Type B pancreatic cell (in vitro differentiated cells): Measurements from ENCODE around the gene FDPS. TPM values are rescaled to one million over a fixed set of nuclear protein-coding genes. Genes with fewer than 3 reads are reported as not detected.
"Not testable (repeated sequence)": the region's sequence is repeated elsewhere in the genome, so short reads cannot be mapped to it uniquely, and the experiment has no call there.

Source experiments
- DNase-seq: peaks from one replicate; pipeline ENCODE4 v3.0.0; 2021; ENCODE audit warnings: mixed read lengths; ENCODE audit not compliant: unreplicated experiment; ENCODE audit errors: extremely low spot score
- H3K27ac Mint-ChIP-seq: 2 replicates; pipeline ENCODE4 v1.8.0; 2021; ENCODE audit warnings: mild to moderate bottlenecking, mixed read lengths
- H3K27me3 Mint-ChIP-seq: 2 replicates; pipeline ENCODE4 v1.8.0; 2021; ENCODE audit warnings: mixed read lengths
- H3K36me3 Mint-ChIP-seq: 2 replicates; pipeline ENCODE4 v1.8.0; 2021; ENCODE audit warnings: mixed read lengths
- H3K4me1 Mint-ChIP-seq: one replicate; pipeline ENCODE4 v1.8.0; 2021; ENCODE audit warnings: mixed read lengths; ENCODE audit not compliant: unreplicated experiment
- H3K4me3 Mint-ChIP-seq: 2 replicates; pipeline ENCODE4 v1.8.0; 2021; ENCODE audit warnings: mild to moderate bottlenecking, mixed read lengths
- H3K9me3 Mint-ChIP-seq: 2 replicates; pipeline ENCODE4 v1.8.0; 2021; ENCODE audit warnings: mixed read lengths
- CTCF ChIP-seq: fragments of 200-600 bp; sonication (generic); conservative IDR thresholded peaks from 2 replicates; pipeline ENCODE4 v1.5.0; 2021; ENCODE audit warnings: antibody characterized with exemption, mild to moderate bottlenecking
- total RNA-seq: library from RNA; stranded (reverse); gene quantifications from 2 replicates; pipeline ENCODE4 v1.2.1, GENCODE V29; 2021; ENCODE audit warnings: low replicate concordance

Gene FDPS
- total RNA-seq, 1 donor from 2014 or later, result 183 TPM

GRCh38 chr1:155287987-155288543, 20.6 kb upstream of the FDPS start:
- H3K4me3 Mint-ChIP-seq, result no peak overlapping the region

GRCh38 chr1:155291006-155291405, 17.7 kb upstream of the FDPS start:
- H3K9me3 Mint-ChIP-seq, H3K27ac Mint-ChIP-seq, DNase-seq, H3K27me3 Mint-ChIP-seq, H3K4me3 Mint-ChIP-seq, H3K36me3 Mint-ChIP-seq, H3K4me1 Mint-ChIP-seq: not testable (repeated sequence)

More at GRCh38 chr1:155287987-155288543, 20.6 kb upstream of the FDPS start:
- no peaks in the 10 kb centered on the region for H3K9me3 Mint-ChIP-seq
- H3K27ac Mint-ChIP-seq, result no peak overlapping the region
- peaks cover 5% of the 10 kb centered on the region for H3K36me3 Mint-ChIP-seq
- DNase-seq, result no peak
- H3K27me3 Mint-ChIP-seq, result peaks cover 3% of the 10 kb centered on the region
- no peaks in the 10 kb centered on the region for H3K4me1 Mint-ChIP-seq
- TF ChIP-seq CTCF, result no peak

DNA sequence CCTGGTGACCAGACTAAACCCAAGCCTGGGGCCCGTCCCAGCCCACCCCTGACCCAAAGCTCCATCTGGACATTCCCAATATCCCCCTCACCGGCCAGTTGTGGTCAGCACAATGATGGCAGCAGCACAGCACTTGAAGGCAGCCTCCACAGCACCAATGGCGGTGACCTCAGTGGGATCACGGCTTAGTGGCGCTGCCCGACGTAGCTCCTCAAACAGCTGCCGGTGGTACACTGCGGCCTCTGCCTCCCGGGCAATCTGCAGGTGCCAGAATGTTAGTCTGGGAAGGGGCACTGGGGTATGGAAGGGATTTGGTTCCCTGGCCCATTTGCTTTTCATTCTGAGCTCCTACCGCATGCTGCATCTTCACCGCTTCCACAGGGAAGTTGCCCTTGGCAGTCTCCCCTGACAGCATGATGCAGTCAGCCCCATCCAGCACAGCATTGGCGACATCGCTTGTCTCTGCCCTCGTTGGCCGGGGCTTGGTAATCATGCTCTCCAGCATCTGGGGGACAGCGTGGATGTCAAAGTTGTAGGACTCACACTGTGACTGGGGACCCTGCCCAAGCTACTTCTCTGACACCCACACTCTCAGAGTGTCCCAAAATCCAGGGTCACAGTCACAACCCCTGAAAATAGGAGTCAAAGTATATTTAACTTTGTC, 15.4 kb upstream of the FDPS start:
- H3K27me3 Mint-ChIP-seq, result peaks cover 12% of the 10 kb centered on the region
- H3K4me3 Mint-ChIP-seq, result no peak overlapping the region
- H3K36me3 Mint-ChIP-seq, result peaks cover 5% of the 10 kb centered on the region
- no peak overlapping the region for H3K27ac Mint-ChIP-seq
- TF ChIP-seq CTCF, result no peak
- no peaks in the 10 kb centered on the region for H3K4me1 Mint-ChIP-seq
- no peaks in the 10 kb centered on the region for H3K9me3 Mint-ChIP-seq
- no peak for DNase-seq

DNA sequence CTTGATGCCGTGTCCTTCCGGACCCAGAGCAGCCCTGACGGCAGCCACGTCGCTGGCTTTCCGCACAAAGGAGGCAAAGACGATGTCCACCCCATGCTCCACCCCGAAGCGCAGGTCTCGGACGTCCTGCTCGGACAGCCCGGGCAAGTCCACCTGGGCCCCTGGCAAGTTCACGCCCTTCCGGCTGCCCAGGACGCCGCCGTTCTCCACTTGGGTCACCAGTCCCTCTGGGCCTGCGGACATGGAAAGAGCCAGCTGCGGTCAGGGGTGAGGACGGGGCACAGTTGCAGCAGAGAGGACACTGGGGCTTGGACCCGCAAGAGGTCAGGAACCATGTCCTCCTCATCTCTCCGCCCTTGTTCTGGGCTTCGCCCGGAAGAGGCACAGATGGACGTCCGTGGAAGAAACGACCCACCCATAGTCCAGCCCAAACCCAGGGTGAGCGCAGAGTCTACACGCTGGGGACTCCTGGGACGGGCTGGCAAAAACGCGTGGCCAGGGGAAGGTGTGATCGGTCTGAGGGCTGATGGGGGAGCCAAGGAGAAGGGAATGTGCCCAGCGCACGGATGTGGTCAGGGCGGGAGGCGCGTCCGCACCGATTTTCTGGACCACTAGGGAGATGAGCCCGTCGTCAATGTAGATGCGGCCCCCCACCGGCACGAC, 14.0 kb upstream of the FDPS start:
- H3K27me3 Mint-ChIP-seq, result peaks cover 12% of the 10 kb centered on the region
- H3K9me3 Mint-ChIP-seq, result no peaks in the 10 kb centered on the region
- no peaks in the 10 kb centered on the region for H3K36me3 Mint-ChIP-seq
- H3K4me1 Mint-ChIP-seq, result no peaks in the 10 kb centered on the region
- no peak overlapping the region for H3K4me3 Mint-ChIP-seq
- DNase-seq, result no peak
- TF ChIP-seq CTCF, result no peak
- no peak overlapping the region for H3K27ac Mint-ChIP-seq

DNA sequence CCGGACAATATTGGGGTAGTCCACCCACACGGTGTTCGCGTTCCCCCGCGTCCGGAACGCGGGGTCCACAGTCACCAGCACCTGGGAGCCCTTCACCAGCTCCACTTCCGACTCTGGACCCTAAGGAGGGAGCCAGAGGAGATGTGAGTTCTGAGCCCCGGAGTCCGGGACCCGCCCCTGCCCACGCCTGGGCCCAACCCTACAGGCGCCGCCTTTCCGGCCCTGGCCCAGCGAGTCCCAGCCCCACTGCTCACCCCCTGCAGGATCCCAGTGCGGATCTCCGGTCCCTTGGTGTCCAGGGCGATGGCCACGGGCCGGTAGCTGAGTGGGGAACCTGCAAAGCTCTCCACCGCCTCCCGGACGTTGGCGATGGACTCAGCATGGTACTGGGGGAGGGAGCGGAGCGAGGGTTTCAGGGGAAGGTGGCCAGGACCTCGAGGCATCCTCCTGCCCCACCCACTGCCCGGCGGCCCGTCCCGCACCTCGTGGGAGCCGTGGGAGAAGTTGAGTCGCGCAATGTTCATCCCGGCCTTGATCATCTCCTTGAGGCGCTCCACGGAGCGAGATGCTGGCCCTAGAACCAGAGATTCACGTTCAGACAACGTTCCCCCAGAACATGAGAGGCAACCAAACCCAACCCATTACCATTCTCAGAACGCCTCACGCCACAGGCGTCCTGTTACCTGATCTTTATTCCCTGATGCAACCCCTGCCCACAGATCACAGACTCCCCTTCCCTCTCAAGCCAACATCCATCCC, 13.3 kb upstream of the FDPS start:
- TF ChIP-seq CTCF, result no peak
- Mint-ChIP-seq H3K27me3 (peaks cover 12% of the 10 kb centered on the region), H3K4me1 (no peaks in the 10 kb centered on the region), H3K36me3 (no peaks in the 10 kb centered on the region), H3K4me3 (no peak overlapping the region), H3K9me3 (no peaks in the 10 kb centered on the region), H3K27ac (no peak overlapping the region)
- no peak for DNase-seq

- Mint-ChIP-seq H3K4me3 (no peak overlapping the region), H3K27ac (no peak overlapping the region), H3K4me1 (no peaks in the 10 kb centered on the region), H3K27me3 (peaks cover 12% of the 10 kb centered on the region), H3K9me3 (no peaks in the 10 kb centered on the region), H3K36me3 (no peaks in the 10 kb centered on the region)
- no peak for DNase-seq
- no peak for TF ChIP-seq CTCF
These were observed 12.8 kb upstream of the FDPS start for GRCh38 chr1:155295942-155296267.
